ENCODE data around the gene FUBP3.

FUBP3 gene

GRCh38 chr9:130589754-130590153 lies 10.4 kb downstream of the FUBP3 start:
- no peaks in the 10 kb centered on the region for H3K27me3 ChIP-seq (ENCODE audit: insufficient read depth, poor library complexity, severe bottlenecking)
- TF ChIP-seq SPI1 (IDR thresholded peaks at IDR 0.05; ENCODE audit: borderline replicate concordance, low read depth) (no peak), POLR2AphosphoS5 (IDR thresholded peaks at IDR 0.05; ENCODE audit: low read depth) (no peak), CTCF (IDR thresholded peaks at IDR 0.05; ENCODE audit: insufficient read depth, low read length) (no peak), REST (IDR thresholded peaks at IDR 0.05; ENCODE audit: insufficient replicate concordance, low read depth) (no peak), GABPA (IDR thresholded peaks at IDR 0.05; ENCODE audit: low read depth) (no peak)
- no peak overlapping the region for H3K4me3 ChIP-seq (replicated peaks; ENCODE audit: insufficient read depth, low read length)
- no peak overlapping the region for H3K27ac ChIP-seq (replicated peaks)
- DNase-seq (ENCODE audit: low read depth in 1 of 2, low spot score in 1 of 2): no peak

- H3K27ac ChIP-seq (replicated peaks): no peak overlapping the region
- H3K4me3 ChIP-seq (replicated peaks; ENCODE audit: insufficient read depth, low read length): no peak overlapping the region
- TF ChIP-seq CTCF (IDR thresholded peaks at IDR 0.05; ENCODE audit: insufficient read depth, low read length): no peak
- no peaks in the 10 kb centered on the region for H3K27me3 ChIP-seq (ENCODE audit: insufficient read depth, poor library complexity, severe bottlenecking)
- no peak for DNase-seq (ENCODE audit: low read depth in 1 of 2, low spot score in 1 of 2)
Measured at GRCh38 chr9:130590305-130590704, 10.9 kb downstream of the FUBP3 start.

GRCh38 chr9:130593020-130593419 lies 13.6 kb downstream of the FUBP3 start:
- TF ChIP-seq POLR2AphosphoS5 (IDR thresholded peaks at IDR 0.05; ENCODE audit: low read depth) (no peak), GABPA (IDR thresholded peaks at IDR 0.05; ENCODE audit: low read depth) (no peak), CTCF (IDR thresholded peaks at IDR 0.05; ENCODE audit: insufficient read depth, low read length) (no peak), SPI1 (IDR thresholded peaks at IDR 0.05; ENCODE audit: borderline replicate concordance, low read depth) (no peak), REST (IDR thresholded peaks at IDR 0.05; ENCODE audit: insufficient replicate concordance, low read depth) (no peak)
- Histone ChIP-seq H3K4me3 (replicated peaks; ENCODE audit: insufficient read depth, low read length) (no peak overlapping the region), H3K27ac (replicated peaks) (no peak overlapping the region), H3K27me3 (ENCODE audit: insufficient read depth, poor library complexity, severe bottlenecking) (no peaks in the 10 kb centered on the region)
- no peak for DNase-seq (ENCODE audit: low read depth in 1 of 2, low spot score in 1 of 2)

GRCh38 chr9:130597228-130597627 lies 17.9 kb downstream of the FUBP3 start:
- H3K27ac ChIP-seq (replicated peaks): no peak overlapping the region
- TF ChIP-seq REST (IDR thresholded peaks at IDR 0.05; ENCODE audit: insufficient replicate concordance, low read depth) (no peak), SPI1 (IDR thresholded peaks at IDR 0.05; ENCODE audit: borderline replicate concordance, low read depth) (no peak), POLR2AphosphoS5 (IDR thresholded peaks at IDR 0.05; ENCODE audit: low read depth) (no peak), GABPA (IDR thresholded peaks at IDR 0.05; ENCODE audit: low read depth) (no peak), CTCF (IDR thresholded peaks at IDR 0.05; ENCODE audit: insufficient read depth, low read length) (no peak)
- no peak for DNase-seq (ENCODE audit: low read depth in 1 of 2, low spot score in 1 of 2)
- H3K4me3 ChIP-seq (replicated peaks; ENCODE audit: insufficient read depth, low read length): no peak overlapping the region
- no peaks in the 10 kb centered on the region for H3K27me3 ChIP-seq (ENCODE audit: insufficient read depth, poor library complexity, severe bottlenecking)
